GM18498 (cell line): ENCODE data around the gene CORO2B.
"Not testable (repeated sequence)": the region's sequence is repeated elsewhere in the genome, so short reads cannot be mapped to it uniquely, and the experiment has no call there.

Source experiments
- ATAC-seq: cut with Tn5 transposase; IDR thresholded peaks from one replicate; pipeline ENCODE4 v1.9.1; 2021; ENCODE audit warnings: mild to moderate bottlenecking, moderate library complexity; ENCODE audit not compliant: unreplicated experiment

CORO2B gene

DNA sequence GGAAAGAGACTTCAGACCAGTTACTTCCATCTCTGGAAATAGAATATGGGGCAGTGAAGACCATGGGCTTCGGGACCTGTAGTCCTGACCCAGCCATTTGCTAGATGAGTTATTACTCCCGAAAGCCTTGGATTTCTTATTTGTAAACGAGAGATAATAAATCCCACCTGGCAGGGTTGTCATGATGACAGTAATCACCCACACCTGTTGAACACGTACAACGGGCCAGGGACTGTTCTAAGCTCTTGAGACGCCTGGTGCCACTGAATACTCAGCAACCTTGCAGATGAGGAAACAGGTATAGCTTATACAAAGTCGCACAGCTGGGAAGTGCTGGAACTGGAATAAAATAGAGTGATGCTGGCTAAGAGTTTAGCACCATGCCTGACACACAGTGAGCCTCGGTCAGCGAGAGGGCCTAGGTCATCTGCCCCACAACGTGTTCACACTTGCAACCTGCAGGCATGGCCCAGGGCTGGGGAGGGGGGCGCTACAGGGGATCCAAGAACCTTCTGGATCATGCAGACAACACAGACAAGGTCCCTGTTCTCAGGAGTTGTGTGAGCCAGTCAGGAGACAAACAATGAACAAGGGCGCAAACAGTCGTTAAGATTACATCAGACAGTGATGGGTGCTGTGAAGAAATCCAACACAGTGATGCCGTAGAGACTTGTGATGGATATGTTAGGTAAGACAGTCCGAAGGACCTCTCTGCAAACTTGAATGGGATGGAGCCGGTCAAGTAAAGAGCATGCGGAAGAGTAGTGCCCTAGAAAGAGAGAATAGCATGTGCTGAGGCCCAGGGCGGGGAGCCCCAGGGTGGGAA, 89.2 kb downstream of the CORO2B start:
- no peak for ATAC-seq

DNA sequence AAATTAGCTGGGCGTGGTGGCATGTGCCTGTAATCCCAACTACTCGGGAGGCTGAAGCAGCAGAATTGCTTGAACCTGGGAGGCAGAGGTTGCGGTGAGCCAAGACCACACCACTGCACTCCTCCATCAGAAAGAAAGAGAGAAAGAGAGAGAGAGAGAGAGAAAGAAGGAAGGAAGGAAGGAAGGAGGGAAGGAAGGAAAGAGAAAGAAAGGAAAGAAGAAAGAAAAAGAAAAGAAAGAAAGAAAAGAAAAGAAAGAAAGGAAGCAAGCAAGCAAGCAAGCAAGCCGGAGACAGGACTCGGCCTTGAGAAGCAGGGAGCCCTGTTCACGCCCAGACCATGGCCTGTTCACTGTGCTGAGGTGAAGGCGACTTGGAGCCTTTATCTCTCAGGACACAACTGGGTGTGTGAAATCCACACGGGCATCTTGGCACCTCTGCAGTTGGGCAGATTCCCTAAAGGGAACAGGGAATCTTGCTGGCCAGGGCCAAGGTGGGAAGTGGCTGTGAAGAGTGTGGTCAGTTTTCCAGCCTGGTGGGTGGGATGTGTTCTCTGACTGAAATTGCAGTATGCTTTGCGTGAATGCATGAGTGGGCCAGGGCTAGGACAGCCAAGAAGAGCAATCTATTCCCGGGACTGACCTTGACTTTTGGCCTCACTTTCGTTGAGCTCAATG, 90.3 kb downstream of the CORO2B start:
- no peak for ATAC-seq

DNA sequence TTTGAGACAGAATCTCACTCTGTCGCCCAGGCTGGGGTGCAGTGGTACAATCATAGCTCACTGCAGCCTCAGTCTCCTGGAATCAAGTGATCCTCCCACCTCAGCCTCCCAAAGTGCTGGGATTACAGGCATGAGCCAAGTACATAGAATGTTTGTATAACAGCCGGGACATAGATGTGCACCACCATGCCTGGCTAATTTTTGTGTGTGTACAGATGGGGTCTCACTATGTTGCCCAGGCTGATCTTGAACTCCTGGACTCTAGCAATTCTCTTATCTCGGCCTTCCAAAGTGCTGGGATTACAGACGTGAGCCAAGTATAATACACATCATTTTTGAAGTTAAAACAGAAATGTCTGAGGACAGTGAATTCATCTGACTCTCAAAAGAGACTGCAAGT, 93.5 kb downstream of the CORO2B start:
- no peak for ATAC-seq

DNA sequence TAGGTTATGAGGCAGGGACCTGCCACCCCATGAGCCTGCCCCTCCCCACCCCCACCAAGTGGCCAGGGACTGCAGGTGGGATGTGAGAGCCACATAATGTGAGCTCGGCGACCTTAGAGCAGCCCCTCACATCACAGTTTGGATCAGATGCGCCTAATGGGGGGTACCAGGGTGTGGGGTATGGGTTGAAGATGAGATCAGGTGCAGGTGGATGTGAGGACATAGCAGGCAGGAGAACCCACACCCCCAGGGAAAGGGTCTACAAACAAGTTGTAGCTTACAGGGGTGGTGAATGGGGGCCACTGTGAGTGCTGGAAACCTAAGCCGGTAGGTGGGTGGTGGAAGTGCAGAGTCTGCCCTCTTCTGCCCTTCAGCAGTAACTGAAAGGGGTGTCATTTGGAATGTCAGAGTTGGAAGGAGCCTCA, 94.0 kb downstream of the CORO2B start:
- no peak for ATAC-seq

DNA sequence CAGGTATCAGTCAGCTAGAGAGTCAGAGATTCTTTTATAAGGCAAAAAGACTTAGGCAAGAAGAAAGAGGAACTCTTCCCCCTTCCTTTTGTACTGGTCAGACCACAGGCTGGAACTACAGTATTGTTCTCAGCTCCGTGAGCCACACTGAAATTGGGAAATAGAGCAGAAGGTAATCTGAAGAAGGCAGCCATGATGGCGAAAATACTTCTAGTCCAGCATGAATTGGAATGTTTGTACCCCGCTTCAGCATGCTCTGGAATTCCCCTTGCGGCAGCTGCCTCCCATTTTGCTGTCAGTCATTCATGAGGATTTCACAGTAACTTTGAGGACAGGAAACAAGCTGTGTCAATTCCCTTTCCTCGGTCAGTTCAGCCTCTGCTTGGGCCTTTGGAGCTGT, 96.2 kb downstream of the CORO2B start:
- ATAC-seq: no peak

DNA sequence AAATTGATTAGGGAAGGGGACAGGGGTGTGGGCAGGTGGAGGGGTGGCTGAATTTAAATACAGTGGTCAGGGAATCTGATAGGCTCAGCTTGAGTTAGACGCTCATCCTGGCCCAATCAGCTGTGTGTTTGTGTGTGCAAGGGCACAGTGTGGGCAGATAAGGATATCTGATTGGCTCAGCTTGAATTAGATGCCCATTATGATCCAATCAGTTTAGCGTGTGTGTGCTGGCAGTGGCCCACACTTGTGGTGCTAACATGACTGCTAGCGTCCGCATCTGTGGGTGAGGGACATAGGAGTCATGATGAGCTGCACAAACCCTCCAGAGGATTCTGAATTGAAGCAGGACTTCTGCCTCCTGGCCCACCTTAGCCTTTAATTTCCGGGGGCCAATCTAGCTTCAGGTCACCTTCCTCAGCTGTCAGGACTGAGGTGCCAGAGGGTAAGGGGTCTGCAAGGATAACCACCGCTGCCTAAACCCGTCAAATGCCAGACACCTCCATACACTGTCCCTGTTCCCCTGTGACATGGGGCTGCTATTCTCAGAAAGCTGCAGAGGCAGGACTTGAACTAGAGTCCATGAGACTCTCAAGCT, 97.3 kb downstream of the CORO2B start:
- ATAC-seq: no peak

DNA sequence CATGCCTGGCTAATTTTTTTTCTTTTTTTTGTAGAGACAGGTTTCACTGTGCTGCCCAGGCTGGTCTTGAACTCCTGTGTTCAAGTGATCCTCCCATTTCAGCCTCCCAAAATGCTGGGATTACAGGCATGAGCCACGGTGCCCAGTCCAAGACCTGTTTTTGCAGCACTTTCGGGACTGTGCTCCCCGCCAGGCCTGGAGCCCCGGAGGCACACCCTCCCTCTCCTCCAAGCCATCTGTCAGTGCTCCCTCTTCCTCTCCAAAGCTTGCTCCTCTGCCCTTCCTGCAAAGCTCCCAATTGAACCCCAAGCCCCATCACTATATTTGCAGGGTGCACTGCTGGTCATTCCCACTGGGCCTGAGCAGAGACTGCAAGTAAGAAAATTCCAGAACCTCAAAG, 98.1 kb downstream of the CORO2B start:
- no peak for ATAC-seq

DNA sequence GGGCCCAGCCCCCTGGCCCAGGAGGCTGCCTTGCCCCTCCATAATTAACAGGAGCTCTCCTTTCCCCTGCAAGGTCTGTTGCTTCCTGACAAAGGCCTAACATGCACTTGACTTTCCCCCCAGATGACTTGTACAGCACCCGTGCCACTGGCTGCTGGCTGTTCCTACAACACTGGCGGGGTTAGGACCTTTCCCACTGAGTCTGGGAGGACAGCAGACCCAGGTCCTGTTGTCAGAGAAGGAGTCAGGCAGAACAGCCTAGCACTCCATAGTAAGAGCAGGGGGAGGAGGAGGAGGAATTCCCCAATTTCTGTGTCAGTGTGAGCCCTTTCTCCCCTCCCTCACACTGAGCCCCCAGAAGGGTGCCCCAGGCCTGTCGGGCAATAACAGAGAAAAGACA, 99.2 kb downstream of the CORO2B start:
- no peak for ATAC-seq

DNA sequence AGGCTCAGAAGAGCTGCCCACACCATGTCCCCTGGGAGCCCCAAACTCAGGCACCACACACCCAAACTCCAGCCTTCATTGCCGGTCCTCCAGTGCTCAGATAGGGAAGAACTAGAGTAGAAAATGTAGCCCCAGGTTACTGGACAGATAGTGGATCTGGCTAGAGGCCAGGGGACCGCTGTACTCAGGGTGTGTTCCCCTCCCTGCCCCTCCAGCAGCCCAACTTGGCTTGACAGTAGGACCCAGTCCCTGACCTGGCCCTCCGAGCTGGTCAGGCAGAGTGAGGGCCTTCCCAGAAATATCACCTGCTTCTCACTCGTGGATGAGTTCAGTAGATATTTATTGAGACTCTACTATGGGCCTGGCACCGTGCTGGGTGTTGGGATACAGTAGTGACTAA, 100.0 kb downstream of the CORO2B start:
- no peak for ATAC-seq

DNA sequence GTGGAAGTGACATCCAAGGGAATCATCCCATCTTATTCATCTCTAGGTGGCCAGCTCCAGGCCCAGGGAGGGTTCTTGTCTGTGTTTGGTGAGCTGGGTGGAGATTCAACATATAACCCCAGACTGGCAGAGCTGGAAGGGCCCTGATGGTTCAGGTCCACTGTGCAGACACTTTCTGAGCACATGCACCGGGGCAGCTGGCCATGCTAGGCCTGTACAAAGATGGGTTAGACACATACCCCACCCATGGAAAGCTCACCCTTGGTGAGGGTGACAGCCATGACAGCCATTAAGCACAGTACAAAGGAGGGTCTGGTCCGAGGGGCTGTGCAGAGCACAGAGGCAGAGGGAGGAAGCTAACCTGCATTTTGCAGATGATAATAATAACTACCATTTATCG, 100.4 kb downstream of the CORO2B start:
- ATAC-seq: no peak

DNA sequence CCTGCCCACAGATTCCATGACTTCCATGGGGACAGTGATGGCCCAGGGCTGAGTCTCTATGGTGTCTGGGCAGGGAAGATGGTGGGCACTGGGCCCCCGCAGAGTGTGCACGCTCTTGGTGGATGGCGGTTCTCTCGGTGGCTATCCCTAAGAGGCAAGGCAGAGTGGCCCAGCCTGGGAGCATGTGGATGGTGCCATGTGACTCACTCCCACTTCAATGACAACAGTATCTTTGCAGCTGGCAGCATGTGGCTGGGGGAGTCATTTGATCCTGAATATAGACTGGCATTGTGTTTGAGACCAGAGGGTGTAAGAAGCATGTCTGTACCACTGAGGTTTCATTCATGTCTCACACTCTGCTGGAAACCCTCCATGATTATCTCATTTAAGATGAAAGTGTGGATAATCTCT, 101.2 kb downstream of the CORO2B start:
- no peak for ATAC-seq

DNA sequence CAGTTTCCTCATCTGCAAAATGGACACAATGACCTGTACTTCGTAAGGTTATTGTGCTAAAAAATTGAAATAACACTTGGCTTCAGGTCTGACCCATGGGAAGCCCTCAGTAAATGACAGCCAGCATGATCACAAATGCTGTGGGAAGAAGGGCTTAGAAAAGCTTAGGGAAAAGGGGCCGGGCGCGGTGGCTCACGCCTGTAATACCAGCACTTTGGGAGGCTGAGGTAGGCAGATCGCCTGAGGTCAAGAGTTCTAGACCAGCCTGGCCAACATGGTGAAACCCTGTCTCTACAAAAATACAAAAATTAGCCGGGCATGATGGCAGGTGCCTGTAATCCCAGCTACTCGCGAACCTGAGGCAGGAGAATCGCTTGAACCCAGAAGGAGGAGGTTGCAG, 102.0 kb downstream of the CORO2B start:
- not testable (repeated sequence) for ATAC-seq

DNA sequence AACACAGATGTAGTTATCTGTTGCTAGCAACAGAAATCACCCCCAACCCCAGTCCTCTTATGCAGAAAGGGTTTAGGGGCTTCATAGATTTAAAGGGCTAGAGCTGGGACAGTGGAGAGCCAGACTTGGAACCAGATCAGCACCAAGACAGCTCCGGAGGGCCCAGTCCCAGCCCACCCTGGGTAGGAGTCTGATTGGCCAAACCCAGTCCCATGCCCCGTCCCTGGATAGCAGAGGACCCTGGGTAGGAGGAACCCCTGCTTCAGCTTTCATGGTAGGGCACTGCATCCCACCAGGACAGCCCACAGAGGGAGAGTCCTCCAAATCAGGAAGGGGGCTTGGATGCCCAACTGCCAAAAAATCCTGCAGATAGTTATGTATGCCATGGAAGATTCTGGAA, 103.0 kb downstream of the CORO2B start:
- no peak for ATAC-seq

DNA sequence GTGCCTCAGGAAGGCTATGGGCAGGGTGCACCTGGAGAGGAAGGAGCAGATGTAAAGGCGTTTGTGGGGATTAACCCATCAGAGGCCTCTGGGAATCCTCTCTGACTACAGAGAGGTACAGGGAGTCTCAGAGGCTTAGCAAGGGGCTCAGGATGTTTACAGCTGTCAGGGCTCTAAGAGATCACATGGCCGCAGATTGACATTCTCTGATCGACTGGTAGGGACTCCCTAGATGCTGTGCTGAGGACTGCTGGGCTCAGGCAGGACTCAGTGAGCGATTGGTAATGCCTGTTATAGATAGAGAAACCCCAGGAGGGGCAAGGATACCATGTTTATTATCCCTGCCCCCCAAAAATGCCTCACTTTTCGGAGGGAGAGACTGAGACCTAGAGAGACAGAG, 103.5 kb downstream of the CORO2B start:
- no peak for ATAC-seq

DNA sequence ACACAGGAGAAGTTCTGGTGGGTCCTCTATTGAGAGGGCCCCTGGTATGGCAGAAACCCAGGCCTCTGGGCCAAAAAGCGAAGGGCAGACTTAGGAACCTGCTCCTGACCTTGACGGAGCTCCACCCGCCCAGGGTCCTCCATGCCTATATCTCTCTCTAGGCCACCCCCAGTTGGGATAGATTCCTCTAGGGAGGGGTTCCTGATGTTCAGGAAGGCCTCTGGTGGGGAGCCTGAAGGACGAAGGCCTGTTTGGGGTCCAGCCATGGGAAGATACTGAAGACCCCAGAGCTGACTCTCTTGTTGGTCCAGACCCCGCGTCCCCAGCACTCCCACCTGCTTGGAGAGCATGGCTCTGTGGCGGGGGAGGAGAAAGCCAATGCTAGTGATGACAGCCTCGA, 104.2 kb downstream of the CORO2B start:
- no peak for ATAC-seq

DNA sequence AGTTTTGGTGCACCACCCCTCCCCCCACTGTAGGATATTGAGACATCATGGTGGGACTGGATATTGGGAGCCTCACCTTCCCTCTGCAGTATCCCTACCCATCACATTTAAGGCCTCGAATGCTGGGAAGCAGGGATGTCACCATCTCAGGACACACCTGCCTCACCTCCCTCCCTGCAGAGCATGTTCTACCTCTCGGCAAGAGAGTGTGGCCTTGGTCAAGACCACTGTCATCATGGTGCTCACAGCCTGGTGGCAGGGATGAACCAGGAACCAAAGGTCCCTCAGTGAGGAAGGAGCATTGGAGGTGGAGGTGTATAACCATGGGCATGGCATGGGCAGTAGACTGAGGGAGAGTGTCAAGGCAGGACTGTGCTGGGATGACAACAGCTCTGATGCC, 104.8 kb downstream of the CORO2B start:
- no peak for ATAC-seq

DNA sequence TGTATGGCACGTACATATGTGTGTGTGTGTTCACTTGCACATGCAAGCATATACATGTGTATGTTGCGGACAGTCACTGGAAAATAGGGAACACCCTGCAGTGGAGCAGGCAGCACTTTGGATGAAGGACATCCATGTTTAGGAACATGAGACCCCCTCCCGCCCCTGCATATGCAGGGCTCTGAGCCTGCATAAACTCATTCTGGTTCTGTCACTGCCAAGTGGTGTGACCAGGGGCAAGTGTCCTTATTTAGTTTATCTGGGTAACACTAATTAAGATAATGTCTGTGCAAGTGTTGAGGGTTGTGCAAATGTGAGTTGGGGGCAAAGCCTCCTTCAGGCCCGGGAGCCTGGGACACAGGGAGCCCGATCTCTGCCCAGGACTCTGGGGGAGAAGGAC, 105.7 kb downstream of the CORO2B start:
- no peak for ATAC-seq

DNA sequence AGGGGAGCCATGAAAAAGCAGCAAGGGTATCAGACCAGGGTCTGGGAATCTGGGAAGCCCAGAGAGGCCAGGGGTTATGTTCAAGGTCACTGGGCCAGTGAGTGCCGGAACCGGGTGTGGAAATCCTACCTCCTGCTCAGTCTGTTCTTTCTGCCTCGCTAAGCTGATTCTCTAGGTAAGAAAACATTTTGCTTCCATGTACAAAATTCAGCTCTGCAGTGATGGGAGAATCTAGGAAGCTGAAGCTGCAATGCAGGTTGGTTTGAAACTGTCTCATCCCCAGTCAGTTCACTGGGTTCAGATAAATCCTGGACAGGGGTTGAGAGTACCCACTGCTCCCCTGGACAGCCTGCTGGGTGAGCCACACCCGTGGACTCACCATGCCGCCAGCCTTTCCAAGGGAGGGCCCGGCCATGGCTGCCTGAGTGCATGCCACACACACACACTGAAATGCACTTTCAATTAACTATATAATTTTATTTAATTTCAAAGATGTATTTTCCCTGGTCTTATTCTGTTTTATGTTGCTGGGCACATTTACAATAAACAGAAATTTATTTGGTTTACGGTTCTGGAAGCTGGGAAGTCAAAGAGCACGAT, 108.4 kb downstream of the CORO2B start:
- ATAC-seq: no peak

DNA sequence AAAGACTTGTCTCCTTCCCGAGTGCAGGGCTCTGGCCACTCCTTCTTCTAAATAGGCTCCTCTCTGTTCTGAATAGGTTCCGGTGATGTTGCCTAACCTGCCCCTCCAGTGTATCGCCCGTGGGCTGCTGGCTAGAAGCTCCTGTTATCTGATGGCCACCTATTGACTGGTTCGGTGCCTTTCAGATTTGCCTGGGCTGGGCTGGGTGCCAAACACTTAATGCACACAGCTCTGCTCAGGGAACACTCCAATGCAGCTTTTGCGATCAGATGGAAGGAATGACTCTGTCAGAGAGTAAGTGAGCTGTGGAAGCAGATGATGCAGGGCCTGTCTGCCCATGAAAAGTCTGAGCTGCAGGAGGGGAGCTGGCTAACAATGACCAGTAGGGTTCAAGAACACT, 112.9 kb downstream of the CORO2B start:
- ATAC-seq: no peak

DNA sequence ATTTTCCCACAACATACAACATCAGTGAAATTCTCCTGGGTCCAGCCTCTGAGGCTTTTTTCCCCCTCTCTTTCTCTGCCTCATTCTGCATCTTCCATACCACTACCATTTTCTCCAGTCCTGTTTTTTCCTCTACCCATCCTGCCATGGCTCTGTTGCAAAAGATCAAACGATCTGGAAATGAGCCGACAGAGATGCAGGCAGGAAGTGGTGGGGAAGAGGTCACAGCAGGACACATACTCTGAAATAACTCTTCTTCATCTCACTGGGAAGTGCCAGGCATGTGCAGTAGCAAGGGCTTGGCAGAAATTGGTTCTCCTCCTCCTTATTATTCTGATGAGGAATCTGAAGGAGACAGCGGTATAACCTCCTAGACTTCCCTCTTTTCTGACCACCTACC, 114.3 kb downstream of the CORO2B start:
- no peak for ATAC-seq

DNA sequence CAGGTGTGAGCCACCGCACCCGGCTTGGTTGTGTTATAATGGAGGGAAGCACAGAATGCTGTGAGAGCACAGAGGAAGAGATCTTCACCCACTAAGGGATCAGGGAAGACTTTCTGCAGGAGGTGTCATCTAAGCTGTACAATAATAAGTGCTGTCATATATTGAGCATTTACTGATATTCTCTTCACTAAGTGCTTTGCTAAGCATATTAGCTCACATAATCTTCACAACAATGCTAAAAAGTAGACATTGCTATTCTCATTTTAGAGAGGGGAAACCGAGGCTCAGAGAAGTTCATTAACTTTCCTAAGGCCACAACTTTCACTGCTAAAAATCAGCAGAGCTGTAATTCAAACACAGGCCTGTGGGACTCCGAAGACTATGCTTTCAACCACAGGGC, 115.3 kb downstream of the CORO2B start:
- no peak for ATAC-seq

DNA sequence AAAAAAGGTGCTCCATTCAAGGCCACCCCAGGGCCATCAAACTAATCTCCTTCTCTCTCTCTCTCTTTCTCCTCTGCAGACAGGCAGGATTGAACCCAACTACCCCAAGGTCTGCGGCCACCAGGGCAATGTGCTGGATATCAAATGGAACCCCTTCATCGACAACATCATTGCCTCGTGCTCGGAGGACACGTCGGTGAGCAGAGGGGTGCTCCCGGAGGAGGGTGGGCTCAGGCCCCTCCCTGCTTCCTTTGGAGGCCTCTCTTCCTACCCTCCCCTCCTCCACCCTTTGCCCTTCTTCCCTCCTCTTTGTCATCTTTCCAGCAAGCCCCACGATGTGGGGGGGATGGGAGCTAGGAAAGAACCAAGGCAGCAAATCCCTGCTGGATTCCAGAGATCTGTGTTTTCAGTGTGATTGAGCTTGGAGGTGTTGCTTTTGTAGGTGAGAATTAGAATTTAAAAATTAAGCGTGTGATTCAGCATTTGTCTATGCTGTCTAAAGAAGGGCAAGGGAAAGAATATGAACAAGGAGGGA, 116.3 kb downstream of the CORO2B start:
- no peak for ATAC-seq
